BE2C (cell line): ENCODE measurements around the gene LGMN.

ENCODE experiments used
- DNase-seq: peaks from one replicate; pipeline ENCODE4 v3.0.0-alpha.2; 2020
- H3K27me3 ChIP-seq: fragments of 250-450 bp; sonication (Bioruptor Pico); 2 replicates; pipeline ENCODE4 v1.5.1; 2020; ENCODE audit warnings: mild to moderate bottlenecking
- H3K36me3 ChIP-seq: fragments of 250-450 bp; sonication (Bioruptor Pico); 2 replicates; pipeline ENCODE4 v1.5.1; 2020; ENCODE audit warnings: mild to moderate bottlenecking
- H3K4me1 ChIP-seq: fragments of 250-450 bp; sonication (Bioruptor Pico); 2 replicates; pipeline ENCODE4 v1.5.1; 2020
- H3K4me3 ChIP-seq: 2 replicates; pipeline ENCODE4 v1.5.1; 2011; ENCODE audit warnings: low read depth, low read length
- H3K9me3 ChIP-seq: fragments of 250-450 bp; sonication (Bioruptor Pico); 2 replicates; pipeline ENCODE4 v1.5.1; 2020
- TF ChIP-seq, protein P1 (sequence below): IDR thresholded peaks from 2 replicates; pipeline ENCODE4 v1.5.1; 2012; ENCODE audit warnings: mild to moderate bottlenecking, low read depth, low read length

LGMN gene

DNA sequence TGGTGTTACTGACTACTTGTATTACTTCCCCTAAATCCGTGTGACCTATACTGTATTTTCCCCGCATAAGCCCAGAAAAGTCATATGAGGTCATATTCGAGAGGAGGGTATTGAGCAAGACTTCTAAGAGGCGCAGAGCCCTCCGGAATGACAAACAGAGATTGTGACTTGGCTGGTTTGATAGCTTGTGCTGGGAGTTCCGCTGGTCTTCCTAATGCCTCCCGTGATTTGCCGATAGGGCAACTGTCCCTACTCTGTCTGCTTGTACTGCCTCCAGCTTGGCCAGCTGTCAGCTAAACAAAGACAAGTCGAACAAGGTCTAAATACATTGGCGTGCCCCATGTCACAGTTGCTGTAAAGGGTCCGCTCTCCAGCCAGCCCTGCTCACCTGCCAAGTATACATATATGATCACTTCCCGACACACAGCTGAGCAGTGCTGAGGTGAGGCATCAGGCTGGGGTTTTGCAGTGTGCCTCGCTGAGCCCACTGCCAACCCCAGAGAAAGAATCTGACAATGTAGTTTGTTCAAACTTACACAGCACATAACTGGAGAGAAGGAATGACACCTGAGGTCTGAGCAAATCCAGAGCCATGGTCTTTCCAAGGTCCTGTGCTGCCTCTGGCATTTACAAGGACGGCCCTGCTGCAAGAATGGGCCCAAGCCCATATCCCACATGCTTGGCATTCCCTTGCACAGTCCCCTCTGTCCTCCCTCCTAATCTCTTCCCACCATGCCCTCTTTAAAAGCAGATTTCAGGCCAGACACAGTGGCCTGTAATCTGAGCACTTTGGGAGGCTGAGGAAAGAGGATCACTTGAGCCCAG is 23.7 kb downstream of the LGMN start:
- H3K9me3 ChIP-seq: no peaks in the 10 kb centered on the region
- TF ChIP-seq, protein P1, sequence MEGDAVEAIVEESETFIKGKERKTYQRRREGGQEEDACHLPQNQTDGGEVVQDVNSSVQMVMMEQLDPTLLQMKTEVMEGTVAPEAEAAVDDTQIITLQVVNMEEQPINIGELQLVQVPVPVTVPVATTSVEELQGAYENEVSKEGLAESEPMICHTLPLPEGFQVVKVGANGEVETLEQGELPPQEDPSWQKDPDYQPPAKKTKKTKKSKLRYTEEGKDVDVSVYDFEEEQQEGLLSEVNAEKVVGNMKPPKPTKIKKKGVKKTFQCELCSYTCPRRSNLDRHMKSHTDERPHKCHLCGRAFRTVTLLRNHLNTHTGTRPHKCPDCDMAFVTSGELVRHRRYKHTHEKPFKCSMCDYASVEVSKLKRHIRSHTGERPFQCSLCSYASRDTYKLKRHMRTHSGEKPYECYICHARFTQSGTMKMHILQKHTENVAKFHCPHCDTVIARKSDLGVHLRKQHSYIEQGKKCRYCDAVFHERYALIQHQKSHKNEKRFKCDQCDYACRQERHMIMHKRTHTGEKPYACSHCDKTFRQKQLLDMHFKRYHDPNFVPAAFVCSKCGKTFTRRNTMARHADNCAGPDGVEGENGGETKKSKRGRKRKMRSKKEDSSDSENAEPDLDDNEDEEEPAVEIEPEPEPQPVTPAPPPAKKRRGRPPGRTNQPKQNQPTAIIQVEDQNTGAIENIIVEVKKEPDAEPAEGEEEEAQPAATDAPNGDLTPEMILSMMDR: no peak
- DNase-seq: no peak
- no peaks in the 10 kb centered on the region for H3K27me3 ChIP-seq
- no peaks in the 10 kb centered on the region for H3K4me1 ChIP-seq
- no peaks in the 10 kb centered on the region; the same call in 1 of the 2 replicates for H3K36me3 ChIP-seq
- H3K4me3 ChIP-seq: no peak overlapping the region

DNA sequence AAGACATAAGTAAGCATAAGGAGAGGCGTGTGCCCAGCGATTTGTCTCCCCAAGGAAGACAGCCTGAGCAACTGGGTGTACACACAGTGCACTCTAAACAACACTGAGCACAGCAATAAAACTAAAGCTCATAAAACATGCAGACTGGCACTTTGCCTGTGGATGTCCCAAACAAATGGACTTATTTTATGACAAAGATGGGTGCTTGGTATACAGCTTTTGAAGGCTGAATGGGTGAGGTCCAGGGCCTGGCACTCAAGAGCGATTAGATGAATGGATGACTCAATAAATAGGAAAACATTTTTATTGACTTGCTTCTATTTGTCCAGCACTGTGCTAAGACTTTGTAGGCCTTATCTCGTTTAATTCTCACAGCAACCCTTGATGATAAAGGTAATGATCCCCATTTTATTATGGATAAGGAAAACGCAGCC is 28.5 kb downstream of the LGMN start:
- Histone ChIP-seq H3K27me3 (no peaks in the 10 kb centered on the region), H3K4me3 (no peak overlapping the region), H3K9me3 (no peaks in the 10 kb centered on the region), H3K36me3 (no peaks in the 10 kb centered on the region; the same call in 1 of the 2 replicates), H3K4me1 (peaks cover 4% of the 10 kb centered on the region; the same call in 1 of the 2 replicates)
- DNase-seq: no peak
- TF ChIP-seq, protein P1: no peak

DNA sequence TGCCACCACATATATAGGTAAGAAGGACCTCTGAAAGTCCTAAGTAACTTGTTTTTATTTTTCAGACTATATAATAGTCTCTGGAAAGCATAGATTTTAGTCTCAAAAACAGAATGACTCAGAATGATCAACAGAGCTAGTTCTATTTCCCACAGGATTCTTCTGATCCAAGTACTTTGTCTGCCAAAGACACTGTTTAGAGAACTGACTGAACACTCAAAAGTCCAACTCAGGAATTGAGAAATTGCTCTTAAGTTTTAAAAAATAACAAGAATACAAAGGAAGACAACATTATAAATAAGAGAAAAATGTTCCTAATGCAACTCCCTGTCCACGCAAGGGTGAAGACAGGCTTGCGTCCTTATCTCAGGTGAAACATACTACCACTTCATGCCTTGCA is 29.0 kb downstream of the LGMN start:
- DNase-seq: no peak
- TF ChIP-seq, protein P1: no peak
- Histone ChIP-seq H3K4me1 (peaks cover 4% of the 10 kb centered on the region; the same call in 1 of the 2 replicates), H3K9me3 (no peaks in the 10 kb centered on the region), H3K4me3 (no peak overlapping the region), H3K36me3 (no peaks in the 10 kb centered on the region; the same call in 1 of the 2 replicates), H3K27me3 (no peaks in the 10 kb centered on the region)

DNA sequence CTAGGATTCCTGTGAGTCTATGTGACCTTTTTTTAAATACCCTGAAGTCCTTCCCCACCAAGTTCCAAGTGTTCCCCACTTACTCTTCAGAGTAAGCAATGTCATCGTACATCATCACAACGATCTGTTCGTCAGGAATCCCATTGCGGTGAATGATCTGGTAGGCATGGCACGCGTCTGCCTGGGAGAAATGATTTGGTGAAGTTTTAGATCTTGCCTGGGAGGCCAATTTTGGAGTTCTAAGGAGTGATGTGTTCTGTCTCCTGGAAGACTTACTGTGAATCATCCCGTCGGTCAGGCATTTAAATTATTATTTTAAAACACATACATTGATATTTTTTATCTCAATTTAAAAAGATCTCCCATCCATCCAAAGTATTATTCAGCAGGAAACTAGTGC is 29.8 kb downstream of the LGMN start:
- TF ChIP-seq, protein P1: no peak
- H3K9me3 ChIP-seq: no peaks in the 10 kb centered on the region

DNA sequence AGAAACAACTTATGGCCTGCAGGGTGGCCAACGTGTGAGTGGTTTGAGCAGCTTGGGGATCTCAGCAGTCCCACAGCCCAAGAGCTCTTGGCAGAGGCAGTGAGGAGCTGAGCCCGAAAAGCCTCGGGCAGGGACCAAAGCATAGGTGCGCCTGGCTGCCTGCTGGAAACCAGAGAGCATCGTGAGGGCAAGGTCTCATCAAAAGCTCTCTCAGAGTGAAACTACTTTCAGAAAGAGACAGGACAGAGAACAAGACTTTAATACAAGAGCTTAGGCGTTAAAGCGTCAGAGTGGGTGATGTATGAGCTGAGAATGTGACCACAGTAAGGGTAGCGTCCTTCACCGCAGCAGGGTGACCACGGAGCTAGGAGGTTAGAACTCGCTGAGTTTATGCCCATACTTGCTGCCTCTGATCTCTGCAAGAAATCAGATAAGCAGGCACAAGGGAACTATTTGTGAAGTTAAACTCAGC is 30.8 kb downstream of the LGMN start:
- no peaks in the 10 kb centered on the region; the same call in 1 of the 2 replicates for H3K36me3 ChIP-seq
- no peak overlapping the region for H3K4me3 ChIP-seq
- no peaks in the 10 kb centered on the region for H3K9me3 ChIP-seq
- DNase-seq: no peak
- peaks cover 4% of the 10 kb centered on the region; the same call in 1 of the 2 replicates for H3K4me1 ChIP-seq
- TF ChIP-seq, protein P1: no peak
- no peaks in the 10 kb centered on the region for H3K27me3 ChIP-seq

More for the DNA sequence above, 29.8 kb downstream of the LGMN start:
- H3K4me1 ChIP-seq: peaks cover 4% of the 10 kb centered on the region; the same call in 1 of the 2 replicates
- H3K36me3 ChIP-seq: no peaks in the 10 kb centered on the region; the same call in 1 of the 2 replicates
- no peak for DNase-seq
- no peak overlapping the region for H3K4me3 ChIP-seq
- H3K27me3 ChIP-seq: no peaks in the 10 kb centered on the region

DNA sequence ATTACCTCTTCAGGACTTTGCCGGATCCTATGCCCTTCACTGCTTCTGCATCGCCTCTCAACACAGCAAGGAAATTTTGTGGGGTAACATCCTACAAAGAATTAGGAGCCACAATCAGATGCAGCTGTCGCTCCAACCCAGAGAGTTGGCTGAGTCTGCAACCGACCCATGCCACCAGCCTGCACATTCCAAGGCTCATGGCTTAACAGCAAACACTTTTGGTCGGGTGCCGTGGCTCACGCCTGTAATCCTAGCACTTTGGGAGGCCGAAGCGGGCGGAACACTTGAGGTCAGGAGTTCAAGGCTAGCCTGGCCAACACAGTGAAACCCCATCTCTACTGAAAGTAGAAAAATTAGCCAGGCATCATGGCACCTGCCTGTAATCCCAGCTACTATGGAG is 32.3 kb downstream of the LGMN start:
- no peak overlapping the region for H3K4me3 ChIP-seq
- H3K27me3 ChIP-seq: no peaks in the 10 kb centered on the region
- peaks cover 4% of the 10 kb centered on the region; the same call in 1 of the 2 replicates for H3K4me1 ChIP-seq
- H3K36me3 ChIP-seq: peaks cover 3% of the 10 kb centered on the region
- H3K9me3 ChIP-seq: no peaks in the 10 kb centered on the region
- TF ChIP-seq, protein P1: no peak
- DNase-seq: no peak
